ENCODE measurements around the gene SORBS2.

DNA sequence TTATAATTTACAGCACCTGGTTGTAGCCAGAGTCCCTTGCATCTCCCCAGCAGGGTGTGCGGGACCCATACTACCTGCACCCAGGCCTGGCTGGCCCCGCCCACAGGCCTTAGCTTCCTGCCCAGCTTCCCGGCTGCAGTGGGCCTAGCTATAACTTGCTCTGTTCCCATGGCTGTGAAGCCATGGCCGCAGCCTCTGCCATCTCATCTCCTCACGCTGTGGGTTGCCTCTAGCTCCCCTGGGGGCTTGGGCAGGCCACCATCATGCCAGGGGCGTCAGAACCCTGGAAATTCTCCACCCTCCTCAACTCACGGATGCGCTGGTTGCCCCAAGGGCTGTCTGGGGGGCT, 26.1 kb upstream of the SORBS2 start:
- TF ChIP-seq, protein P1, sequence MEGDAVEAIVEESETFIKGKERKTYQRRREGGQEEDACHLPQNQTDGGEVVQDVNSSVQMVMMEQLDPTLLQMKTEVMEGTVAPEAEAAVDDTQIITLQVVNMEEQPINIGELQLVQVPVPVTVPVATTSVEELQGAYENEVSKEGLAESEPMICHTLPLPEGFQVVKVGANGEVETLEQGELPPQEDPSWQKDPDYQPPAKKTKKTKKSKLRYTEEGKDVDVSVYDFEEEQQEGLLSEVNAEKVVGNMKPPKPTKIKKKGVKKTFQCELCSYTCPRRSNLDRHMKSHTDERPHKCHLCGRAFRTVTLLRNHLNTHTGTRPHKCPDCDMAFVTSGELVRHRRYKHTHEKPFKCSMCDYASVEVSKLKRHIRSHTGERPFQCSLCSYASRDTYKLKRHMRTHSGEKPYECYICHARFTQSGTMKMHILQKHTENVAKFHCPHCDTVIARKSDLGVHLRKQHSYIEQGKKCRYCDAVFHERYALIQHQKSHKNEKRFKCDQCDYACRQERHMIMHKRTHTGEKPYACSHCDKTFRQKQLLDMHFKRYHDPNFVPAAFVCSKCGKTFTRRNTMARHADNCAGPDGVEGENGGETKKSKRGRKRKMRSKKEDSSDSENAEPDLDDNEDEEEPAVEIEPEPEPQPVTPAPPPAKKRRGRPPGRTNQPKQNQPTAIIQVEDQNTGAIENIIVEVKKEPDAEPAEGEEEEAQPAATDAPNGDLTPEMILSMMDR (IDR thresholded peaks at IDR 0.05) = no peak
- no peak for TF ChIP-seq POLR2AphosphoS5 (IDR thresholded peaks at IDR 0.05)
